HG03521 (cell line): Measurements from ENCODE around the gene OR8D1.
"Not testable (repeated sequence)": the region's sequence is repeated elsewhere in the genome, so short reads cannot be mapped to it uniquely, and the experiment has no call there.

ENCODE experiments used
- ATAC-seq: cut with Tn5 transposase; IDR thresholded peaks from one replicate; pipeline ENCODE4 v1.9.1; 2021; ENCODE audit warnings: mild to moderate bottlenecking, moderate library complexity; ENCODE audit not compliant: unreplicated experiment

Gene OR8D1

GRCh38 chr11:124294687-124295086 lies 19.1 kb downstream of the OR8D1 start:
- no peak for ATAC-seq

- ATAC-seq = no peak
Observed at GRCh38 chr11:124285610-124286344, 28.0 kb downstream of the OR8D1 start.

GRCh38 chr11:124278261-124278660 lies 35.5 kb downstream of the OR8D1 start:
- ATAC-seq = no peak

- ATAC-seq = no peak
Observed at GRCh38 chr11:124277804-124278203, 35.9 kb downstream of the OR8D1 start.

- no peak for ATAC-seq
Observed at GRCh38 chr11:124277207-124277606, 36.5 kb downstream of the OR8D1 start.

- ATAC-seq = no peak
Observed at GRCh38 chr11:124276081-124276480, 37.7 kb downstream of the OR8D1 start.

- no peak for ATAC-seq
Observed at GRCh38 chr11:124274000-124274399, 39.7 kb downstream of the OR8D1 start.

- ATAC-seq = not testable (repeated sequence)
Observed at GRCh38 chr11:124270886-124271285, 42.9 kb downstream of the OR8D1 start.

GRCh38 chr11:124265041-124265440 lies 48.7 kb downstream of the OR8D1 start:
- ATAC-seq = not testable (repeated sequence)

GRCh38 chr11:124256076-124256475 lies 57.7 kb downstream of the OR8D1 start, which contains the start of gene OR8G5:
Gene OR8G5 (plus strand): TSS chr11:124256376. CDS start chr11:124264932, 8,556 bp downstream.
- ATAC-seq = no peak
